ENCODE measurements around the gene DOCK10.

The DOCK10 gene

DNA sequence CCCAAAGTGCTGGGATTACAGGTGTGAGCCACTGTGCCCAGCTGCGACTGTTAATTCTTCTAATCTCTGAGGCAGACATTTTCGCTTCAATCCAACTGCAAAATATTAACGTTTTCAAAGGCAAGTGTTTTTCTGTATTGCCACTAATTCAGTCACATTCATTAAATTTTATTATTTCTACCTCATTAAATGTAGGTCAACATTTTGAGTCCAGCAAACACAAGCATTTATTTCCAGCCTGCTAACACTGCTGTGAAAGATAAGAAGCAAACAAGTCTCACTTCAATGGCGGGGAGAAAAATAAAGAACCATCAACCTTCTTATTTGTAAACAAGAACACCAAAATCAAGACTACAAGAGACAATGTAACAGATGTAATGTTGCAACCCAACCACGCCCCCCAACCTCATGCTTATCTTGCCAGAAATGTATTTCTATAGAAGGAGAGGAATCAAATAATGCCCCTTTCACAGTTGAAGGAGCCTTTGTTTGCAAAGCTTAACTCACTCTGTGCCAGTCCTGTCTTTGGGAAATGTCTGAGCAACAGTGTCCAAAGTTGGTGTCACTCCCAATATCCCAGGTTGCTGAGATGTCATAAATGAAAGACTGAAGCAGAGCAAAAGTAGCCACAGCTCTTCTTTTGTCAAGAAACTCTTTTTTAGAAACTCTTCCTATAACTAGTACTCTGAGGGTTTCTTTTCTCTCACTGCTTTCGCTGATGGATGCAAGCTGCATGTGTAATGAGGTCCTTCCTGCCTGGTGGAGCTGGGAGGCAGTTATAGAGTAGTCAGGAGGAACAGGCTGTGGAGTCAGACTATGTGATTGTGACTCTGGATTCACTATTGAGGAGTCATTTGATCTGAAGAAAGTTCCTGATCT lies 8.6 kb downstream of the DOCK10 start:
- DNase-seq (ENCODE audit: low read depth): no peak
- no peak overlapping the region for H3K4me3 ChIP-seq (ENCODE audit: low read depth, low read length)
- TF ChIP-seq POLR2A (IDR thresholded peaks at IDR 0.05; ENCODE audit: extremely low read depth, insufficient read length): no peak
- TF ChIP-seq MYC (IDR thresholded peaks at IDR 0.05; ENCODE audit: low read depth, low read length): no peak
- TF ChIP-seq, protein P1, sequence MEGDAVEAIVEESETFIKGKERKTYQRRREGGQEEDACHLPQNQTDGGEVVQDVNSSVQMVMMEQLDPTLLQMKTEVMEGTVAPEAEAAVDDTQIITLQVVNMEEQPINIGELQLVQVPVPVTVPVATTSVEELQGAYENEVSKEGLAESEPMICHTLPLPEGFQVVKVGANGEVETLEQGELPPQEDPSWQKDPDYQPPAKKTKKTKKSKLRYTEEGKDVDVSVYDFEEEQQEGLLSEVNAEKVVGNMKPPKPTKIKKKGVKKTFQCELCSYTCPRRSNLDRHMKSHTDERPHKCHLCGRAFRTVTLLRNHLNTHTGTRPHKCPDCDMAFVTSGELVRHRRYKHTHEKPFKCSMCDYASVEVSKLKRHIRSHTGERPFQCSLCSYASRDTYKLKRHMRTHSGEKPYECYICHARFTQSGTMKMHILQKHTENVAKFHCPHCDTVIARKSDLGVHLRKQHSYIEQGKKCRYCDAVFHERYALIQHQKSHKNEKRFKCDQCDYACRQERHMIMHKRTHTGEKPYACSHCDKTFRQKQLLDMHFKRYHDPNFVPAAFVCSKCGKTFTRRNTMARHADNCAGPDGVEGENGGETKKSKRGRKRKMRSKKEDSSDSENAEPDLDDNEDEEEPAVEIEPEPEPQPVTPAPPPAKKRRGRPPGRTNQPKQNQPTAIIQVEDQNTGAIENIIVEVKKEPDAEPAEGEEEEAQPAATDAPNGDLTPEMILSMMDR (IDR thresholded peaks at IDR 0.05; ENCODE audit: low read depth, low read length): no peak
- TF ChIP-seq, protein P2, sequence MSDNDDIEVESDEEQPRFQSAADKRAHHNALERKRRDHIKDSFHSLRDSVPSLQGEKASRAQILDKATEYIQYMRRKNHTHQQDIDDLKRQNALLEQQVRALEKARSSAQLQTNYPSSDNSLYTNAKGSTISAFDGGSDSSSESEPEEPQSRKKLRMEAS (IDR thresholded peaks at IDR 0.05; ENCODE audit: low read depth, low read length): no peak

DNA sequence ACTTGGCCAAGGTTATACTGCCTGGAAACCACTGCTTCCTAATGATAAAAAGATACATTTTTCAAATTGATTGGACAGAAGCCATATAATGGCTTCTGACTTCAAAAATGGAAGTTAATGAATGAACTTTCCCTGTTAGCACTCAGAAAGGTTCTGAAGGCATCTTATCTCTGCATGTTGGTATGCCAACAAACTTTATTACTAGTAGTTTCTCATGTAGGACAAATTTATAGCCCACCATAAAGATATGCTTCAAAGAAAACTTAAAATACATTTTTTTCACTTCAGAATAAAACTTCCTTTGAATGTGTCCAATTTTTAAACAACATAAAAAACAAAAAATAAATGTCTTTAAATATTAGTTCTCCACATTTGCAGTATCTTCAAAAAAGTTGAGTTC lies 10.0 kb downstream of the DOCK10 start:
- DNase-seq (ENCODE audit: low read depth): no peak
- no peak overlapping the region for H3K4me3 ChIP-seq (ENCODE audit: low read depth, low read length)
- no peak for TF ChIP-seq POLR2A (IDR thresholded peaks at IDR 0.05; ENCODE audit: extremely low read depth, insufficient read length)
- TF ChIP-seq MYC (IDR thresholded peaks at IDR 0.05; ENCODE audit: low read depth, low read length): no peak
- TF ChIP-seq, protein P1 (IDR thresholded peaks at IDR 0.05; ENCODE audit: low read depth, low read length): no peak
- TF ChIP-seq, protein P2 (IDR thresholded peaks at IDR 0.05; ENCODE audit: low read depth, low read length): no peak

- TF ChIP-seq, protein P2 (IDR thresholded peaks at IDR 0.05; ENCODE audit: low read depth, low read length): no peak
- TF ChIP-seq MYC (IDR thresholded peaks at IDR 0.05; ENCODE audit: low read depth, low read length): no peak
- TF ChIP-seq, protein P1 (IDR thresholded peaks at IDR 0.05; ENCODE audit: low read depth, low read length): no peak
- no peak for TF ChIP-seq POLR2A (IDR thresholded peaks at IDR 0.05; ENCODE audit: extremely low read depth, insufficient read length)
- H3K4me3 ChIP-seq (ENCODE audit: low read depth, low read length): no peak overlapping the region
- no peak for DNase-seq (ENCODE audit: low read depth)
Measured at GRCh38 chr2:225031599-225031998, 10.7 kb downstream of the DOCK10 start.

DNA sequence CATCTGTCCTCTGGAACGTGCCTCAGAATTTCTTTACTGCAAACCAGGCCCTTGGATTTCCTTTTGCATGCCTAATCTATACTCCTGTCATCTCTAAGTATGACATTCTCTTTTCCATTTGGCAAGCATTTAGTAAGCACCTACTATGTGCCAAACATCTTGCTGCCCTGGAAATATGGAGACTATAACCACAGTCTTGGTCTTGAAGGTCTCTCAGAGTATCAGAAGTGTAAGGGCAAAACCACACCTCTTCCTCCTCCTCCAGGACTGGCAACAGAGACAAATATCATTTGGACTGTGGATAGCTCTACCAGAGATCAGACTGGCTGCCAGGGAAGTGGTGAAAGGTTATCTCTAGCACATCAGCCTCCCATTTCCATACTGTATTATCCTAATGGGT lies 11.4 kb downstream of the DOCK10 start:
- no peak overlapping the region for H3K4me3 ChIP-seq (ENCODE audit: low read depth, low read length)
- no peak for DNase-seq (ENCODE audit: low read depth)
- TF ChIP-seq, protein P2 (IDR thresholded peaks at IDR 0.05; ENCODE audit: low read depth, low read length): no peak
- TF ChIP-seq, protein P1 (IDR thresholded peaks at IDR 0.05; ENCODE audit: low read depth, low read length): no peak
- TF ChIP-seq MYC (IDR thresholded peaks at IDR 0.05; ENCODE audit: low read depth, low read length) (no peak), POLR2A (IDR thresholded peaks at IDR 0.05; ENCODE audit: extremely low read depth, insufficient read length) (no peak)

GRCh38 chr2:225030203-225030602 lies 12.1 kb downstream of the DOCK10 start:
- no peak overlapping the region for H3K4me3 ChIP-seq (ENCODE audit: low read depth, low read length)
- no peak for DNase-seq (ENCODE audit: low read depth)
- no peak for TF ChIP-seq POLR2A (IDR thresholded peaks at IDR 0.05; ENCODE audit: extremely low read depth, insufficient read length)
- no peak for TF ChIP-seq MYC (IDR thresholded peaks at IDR 0.05; ENCODE audit: low read depth, low read length)
- TF ChIP-seq, protein P1 (IDR thresholded peaks at IDR 0.05; ENCODE audit: low read depth, low read length): no peak
- TF ChIP-seq, protein P2 (IDR thresholded peaks at IDR 0.05; ENCODE audit: low read depth, low read length): no peak
